ENCODE data around the gene SPI1.

Gene SPI1

GRCh38 chr11:47340980-47341775 is 37.2 kb downstream of the SPI1 start:
- no peaks in the 10 kb centered on the region for H3K4me1 ChIP-seq (ENCODE audit: control insufficient read depth in 1 of 2, insufficient read depth in 1 of 2, low read depth in 1 of 2, low read length in 1 of 2)
- no peaks in the 10 kb centered on the region for H3K9me3 ChIP-seq
- H3K36me3 ChIP-seq = peaks cover 84% of the 10 kb centered on the region
- TF ChIP-seq CTCF (IDR thresholded peaks at IDR 0.05) = no peak
- H3K27ac ChIP-seq = no peak overlapping the region
- H3K27me3 ChIP-seq = no peaks in the 10 kb centered on the region
- H3K4me3 ChIP-seq (ENCODE audit: low read depth in 1 of 2, low read length in 1 of 2) = no peak overlapping the region

GRCh38 chr11:47340010-47340409 is 38.3 kb downstream of the SPI1 start:
- Histone ChIP-seq H3K9me3 (no peaks in the 10 kb centered on the region), H3K4me1 (ENCODE audit: control insufficient read depth in 1 of 2, insufficient read depth in 1 of 2, low read depth in 1 of 2, low read length in 1 of 2) (no peaks in the 10 kb centered on the region), H3K27me3 (no peaks in the 10 kb centered on the region), H3K4me3 (ENCODE audit: low read depth in 1 of 2, low read length in 1 of 2) (no peak overlapping the region), H3K27ac (no peak overlapping the region), H3K36me3 (peaks cover 83% of the 10 kb centered on the region)
- no peak for TF ChIP-seq CTCF (IDR thresholded peaks at IDR 0.05)

GRCh38 chr11:47338396-47339241 is 39.7 kb downstream of the SPI1 start:
- no peaks in the 10 kb centered on the region for H3K9me3 ChIP-seq
- no peaks in the 10 kb centered on the region for H3K27me3 ChIP-seq
- no peak overlapping the region for H3K27ac ChIP-seq
- no peaks in the 10 kb centered on the region for H3K4me1 ChIP-seq (ENCODE audit: control insufficient read depth in 1 of 2, insufficient read depth in 1 of 2, low read depth in 1 of 2, low read length in 1 of 2)
- TF ChIP-seq CTCF (IDR thresholded peaks at IDR 0.05) = no peak
- H3K36me3 ChIP-seq = peaks cover 84% of the 10 kb centered on the region
- no peak overlapping the region for H3K4me3 ChIP-seq (ENCODE audit: low read depth in 1 of 2, low read length in 1 of 2)

- Histone ChIP-seq H3K36me3 (peaks cover 84% of the 10 kb centered on the region), H3K4me1 (ENCODE audit: control insufficient read depth in 1 of 2, insufficient read depth in 1 of 2, low read depth in 1 of 2, low read length in 1 of 2) (no peaks in the 10 kb centered on the region), H3K27ac (no peak overlapping the region), H3K4me3 (ENCODE audit: low read depth in 1 of 2, low read length in 1 of 2) (no peak overlapping the region), H3K27me3 (no peaks in the 10 kb centered on the region), H3K9me3 (no peaks in the 10 kb centered on the region)
- no peak for TF ChIP-seq CTCF (IDR thresholded peaks at IDR 0.05)
These were observed 41.0 kb downstream of the SPI1 start for GRCh38 chr11:47337229-47337924.

- no peaks in the 10 kb centered on the region for H3K27me3 ChIP-seq
These were observed 41.8 kb downstream of the SPI1 start for GRCh38 chr11:47336595-47336994.

More at GRCh38 chr11:47336595-47336994, 41.8 kb downstream of the SPI1 start:
- Histone ChIP-seq H3K36me3 (peaks cover 86% of the 10 kb centered on the region), H3K9me3 (no peaks in the 10 kb centered on the region), H3K4me3 (ENCODE audit: low read depth in 1 of 2, low read length in 1 of 2) (no peak overlapping the region), H3K27ac (no peak overlapping the region), H3K4me1 (ENCODE audit: control insufficient read depth in 1 of 2, insufficient read depth in 1 of 2, low read depth in 1 of 2, low read length in 1 of 2) (no peaks in the 10 kb centered on the region)
- no peak for TF ChIP-seq CTCF (IDR thresholded peaks at IDR 0.05)
